Sigmoid colon (tissue), 7 donors: Measurements from ENCODE around the gene ANKRD10. TPM values are rescaled to one million over a fixed set of nuclear protein-coding genes. Genes with fewer than 3 reads are reported as not detected.

Experiments used
- DNase-seq: peaks from one replicate; pipeline ENCODE4 v3.0.0-alpha.2; 2019
- H3K27ac ChIP-seq, 4 donors: fragments of 200-600 bp; sonication (generic); one replicate each; pipeline ENCODE4 v1.5.1; 2016 to 2019; ENCODE audit warnings: mild to moderate bottlenecking in 1 of 4
- H3K27me3 ChIP-seq, 3 donors: fragments of 200-600 bp; sonication (generic); one replicate each; pipeline ENCODE4 v1.5.1; 2019; ENCODE audit warnings: mild to moderate bottlenecking in 1 of 3
- H3K36me3 ChIP-seq, 4 donors: fragments of 200-600 bp; sonication (generic); one replicate each; pipeline ENCODE4 v1.5.1; 2016 to 2019
- H3K4me1 ChIP-seq, 4 donors: fragments of 200-600 bp; sonication (generic); one replicate each; pipeline ENCODE4 v1.5.1; 2017 to 2019
- H3K4me3 ChIP-seq, 4 donors: fragments of 200-600 bp; sonication (generic); one replicate each; pipeline ENCODE4 v1.5.1; 2017 to 2019; ENCODE audit warnings: mild to moderate bottlenecking in 2 of 4, moderate library complexity in 1 of 4
- H3K9me3 ChIP-seq, 4 donors: fragments of 200-600 bp in 3 of 4; sonication (generic) in 3 of 4; one replicate each; pipeline versions ENCODE4 v1.5.1 to v1.6.1; 2013 to 2019
- CTCF ChIP-seq, 4 experiments: fragments of 450-650 bp in 3 of 4; fragments of 200-600 bp in 1 of 4; IDR thresholded peaks; one replicate each; pipeline ENCODE4 v1.5.1; 2016 to 2019; ENCODE audit warnings: antibody characterized with exemption in 4 of 4, mild to moderate bottlenecking in 3 of 4, moderate library complexity in 2 of 4
- EP300 ChIP-seq, 4 donors: sonication (generic); formaldehyde crosslinking; IDR thresholded peaks; one replicate each; pipeline ENCODE4 v1.6.1; 2017; ENCODE audit warnings: antibody characterized with exemption in 4 of 4
- POLR2A ChIP-seq, 2 donors: fragments of 450-650 bp; IDR thresholded peaks; one replicate each; pipeline ENCODE4 v1.6.1; 2016; ENCODE audit warnings: antibody characterized with exemption in 2 of 2, mild to moderate bottlenecking in 2 of 2, moderate library complexity in 2 of 2
- POLR2AphosphoS5 ChIP-seq, 4 donors: sonication (generic); formaldehyde crosslinking; IDR thresholded peaks; one replicate each; pipeline ENCODE4 v1.6.1; 2017; ENCODE audit warnings: antibody characterized with exemption in 4 of 4
- WGBS, 2 donors: extraction: QIAGEN DNeasy Blood & Tissue Kit; methylation state at CpG; one replicate each; pipeline ENCODE4 v1.1.7; 2013; 5-methylcytosine and 5-hydroxymethylcytosine counted together
- intact Hi-C: fragments of 100-400 bp; cut with DNase I; formaldehyde crosslinking; loops from one replicate; pipeline ENCODE4 v1.15.1; 2023
- polyA plus RNA-seq, 3 donors: library from polyadenylated mRNA; stranded (reverse); fragments of 200-250 nt; gene quantifications; one replicate each; pipeline ENCODE4 v1.2.3, GENCODE V29; 2013
- total RNA-seq, 4 donors: library from RNA; depleted of rRNA; stranded (reverse); fragments of >200 nt; gene quantifications; one replicate each; pipeline ENCODE4 v1.1.0, GENCODE V29; 2016
- donor health status: healthy with polysubstance abuse.
- donor health status: Bipolar disorder and iron deficiency.
- donor health status: healthy.

ANKRD10 gene
- total and polyA plus RNA-seq, 7 donors: 41.4 to 179 (median 141) TPM

- H3K27ac ChIP-seq: no peak overlapping the region
- no peaks in the 10 kb centered on the region for H3K9me3 ChIP-seq
- 81 to 83% methylated on average over 11 of the region's 11 CpGs for WGBS, 2 donors
- H3K36me3 ChIP-seq: no peaks in the 10 kb centered on the region
- DNase-seq: no peak
- intact Hi-C loops: no loop called here
- no peaks in the 10 kb centered on the region for H3K27me3 ChIP-seq
- no peak overlapping the region for H3K4me3 ChIP-seq
- no peak for TF ChIP-seq CTCF (IDR thresholded peaks at IDR 0.05)
- TF ChIP-seq EP300 (IDR thresholded peaks at IDR 0.05): no peak
- no peak for TF ChIP-seq POLR2AphosphoS5 (IDR thresholded peaks at IDR 0.05)
- no peak for TF ChIP-seq POLR2A (IDR thresholded peaks at IDR 0.05)
- H3K4me1 ChIP-seq: peaks cover 0 to 22% (median 19%) of the 10 kb centered on the region in 4 donors
These were observed 48.2 kb downstream of the ANKRD10 start for GRCh38 chr13:110866491-110867170.

GRCh38 chr13:110863685-110864084 lies 51.2 kb downstream of the ANKRD10 start:
- H3K27ac ChIP-seq: no peak overlapping the region
- H3K9me3 ChIP-seq: no peaks in the 10 kb centered on the region
- H3K4me1 ChIP-seq: peaks cover 0 to under 1% (median 0%) of the 10 kb centered on the region in 4 donors
- no peak for DNase-seq
- no peaks in the 10 kb centered on the region for H3K27me3 ChIP-seq
- intact Hi-C loops: no loop called here
- TF ChIP-seq POLR2A (IDR thresholded peaks at IDR 0.05) (no peak), EP300 (IDR thresholded peaks at IDR 0.05) (no peak), CTCF (IDR thresholded peaks at IDR 0.05) (no peak), POLR2AphosphoS5 (IDR thresholded peaks at IDR 0.05) (no peak)
- 93 to 94% methylated on average over 6 of the region's 6 CpGs for WGBS, 2 donors
- H3K4me3 ChIP-seq: no peak overlapping the region
- H3K36me3 ChIP-seq: no peaks in the 10 kb centered on the region

GRCh38 chr13:110860983-110861382 lies 53.9 kb downstream of the ANKRD10 start:
- no peaks in the 10 kb centered on the region for H3K36me3 ChIP-seq
- TF ChIP-seq POLR2AphosphoS5 (IDR thresholded peaks at IDR 0.05): no peak
- no peak for TF ChIP-seq EP300 (IDR thresholded peaks at IDR 0.05)
- TF ChIP-seq POLR2A (IDR thresholded peaks at IDR 0.05): no peak
- TF ChIP-seq CTCF (IDR thresholded peaks at IDR 0.05): no peak
- no peaks in the 10 kb centered on the region for H3K4me1 ChIP-seq
- intact Hi-C loops: no loop called here
- no peak for DNase-seq
- H3K27me3 ChIP-seq: no peaks in the 10 kb centered on the region
- H3K4me3 ChIP-seq: no peak overlapping the region
- H3K27ac ChIP-seq: no peak overlapping the region
- no peaks in the 10 kb centered on the region for H3K9me3 ChIP-seq

GRCh38 chr13:110856942-110857835 lies 57.7 kb downstream of the ANKRD10 start:
- intact Hi-C loops: no loop called here

More at GRCh38 chr13:110856942-110857835, 57.7 kb downstream of the ANKRD10 start:
- Histone ChIP-seq H3K4me1 (no peaks in the 10 kb centered on the region), H3K27ac (no peak overlapping the region), H3K27me3 (no peaks in the 10 kb centered on the region), H3K36me3 (no peaks in the 10 kb centered on the region), H3K9me3 (no peaks in the 10 kb centered on the region), H3K4me3 (no peak overlapping the region)
- WGBS, 2 donors: 91 to 95% methylated on average over 3 of the region's 3 CpGs
- TF ChIP-seq EP300 (IDR thresholded peaks at IDR 0.05) (no peak), POLR2AphosphoS5 (IDR thresholded peaks at IDR 0.05) (no peak), POLR2A (IDR thresholded peaks at IDR 0.05) (no peak), CTCF (IDR thresholded peaks at IDR 0.05) (no peak)
- DNase-seq: no peak
